Endothelial cell of umbilical vein (primary cell): ENCODE data around the gene SARS1. TPM values are rescaled to one million over a fixed set of nuclear protein-coding genes. Genes with fewer than 3 reads are reported as not detected.

ENCODE experiments used
- BruUV-seq: library from RNA; stranded (reverse); fragments of 400-500 nt; replicated peaks from 2 replicates; lab custom pipeline; 2021; lab: Mats Ljungman, UMichigan
- CTCF ChIA-PET: fragments of 300-600, 350-600 bp; sonication (Branson Sonifier 250); formaldehyde crosslinking; loops from one replicate; lab custom pipeline; 2021; ENCODE audit warnings: antibody characterized with exemption, inconsistent platforms; lab: Charles Lee
- POLR2A ChIA-PET: fragments of 300-600, 350-600 bp; sonication (Branson Sonifier 250); formaldehyde crosslinking; loops from one replicate; lab custom pipeline; 2021; ENCODE audit warnings: antibody characterized with exemption, inconsistent platforms; lab: Charles Lee
- DNase-seq: peaks from one replicate; pipeline ENCODE4 v3.0.0-alpha.2; 2011; ENCODE audit warnings: low read depth, low spot score
- FAIRE-seq: peaks from 2 replicates; lab custom pipeline; 2011; peaks lifted over from hg19 to GRCh38; lab: Jason Lieb, UNC
- H2AFZ ChIP-seq: 2 replicates; pipeline ENCODE4 v1.6.0; 2012; ENCODE audit warnings: low read depth, low read length, control low read depth, inconsistent platforms
- H3K27ac ChIP-seq: 2 replicates; pipeline ENCODE4 v1.5.1; 2011; ENCODE audit warnings: low read depth, mild to moderate bottlenecking, control low read depth, low read length, moderate library complexity; ENCODE audit not compliant: insufficient read depth
- H3K27me3 ChIP-seq, 2 experiments: 2 replicates each; pipeline versions ENCODE4 v1.6.0 to v1.6.1; 2011; ENCODE audit warnings: low read length in 2 of 2, mixed read lengths in 1 of 2; ENCODE audit not compliant: control insufficient read depth in 2 of 2, insufficient read depth in 2 of 2
- H3K36me3 ChIP-seq, 2 experiments: 2 replicates in 1 of 2; 3 replicates in 1 of 2; pipeline ENCODE4 v1.5.1; 2011; ENCODE audit warnings: low read length in 2 of 2, mild to moderate bottlenecking in 1 of 2, moderate library complexity in 1 of 2; ENCODE audit not compliant: control insufficient read depth in 2 of 2, insufficient read depth in 2 of 2; ENCODE audit errors: extremely low read depth in 1 of 2
- H3K4me1 ChIP-seq: 3 replicates; pipeline ENCODE4 v1.5.1; 2011; ENCODE audit warnings: mild to moderate bottlenecking, low read length; ENCODE audit not compliant: control insufficient read depth, insufficient read depth; ENCODE audit errors: extremely low read depth
- H3K4me2 ChIP-seq: 2 replicates; pipeline ENCODE4 v1.6.1; 2011; ENCODE audit warnings: low read length, control low read depth, mixed read lengths; ENCODE audit not compliant: insufficient read depth
- H3K4me3 ChIP-seq, 3 experiments: fragments of 200-600 bp in 1 of 3; sonication (generic), shearing (Covaris generic) in 1 of 3; replicated peaks in 1 of 3; 2 replicates each; pipeline ENCODE4 v1.5.1; 2011 to 2016; ENCODE audit warnings: control low read depth in 3 of 3, low read length in 3 of 3, mild to moderate bottlenecking in 2 of 3, inconsistent platforms in 1 of 3, low read depth in 1 of 3, moderate library complexity in 1 of 3; ENCODE audit not compliant: insufficient read depth in 1 of 3
- H3K79me2 ChIP-seq: 2 replicates; pipeline ENCODE4 v1.6.0; 2012; ENCODE audit warnings: low read length, inconsistent platforms; ENCODE audit not compliant: control insufficient read depth, insufficient read depth
- H3K9ac ChIP-seq: replicated peaks from 2 replicates; pipeline ENCODE3; 2011; ENCODE audit warnings: low read length, control low read depth; ENCODE audit not compliant: insufficient read depth; ENCODE audit errors: extremely low read depth
- H3K9me1 ChIP-seq: replicated peaks from 3 replicates; pipeline ENCODE4 v1.6.0; 2011; ENCODE audit warnings: mild to moderate bottlenecking, low read length; ENCODE audit not compliant: control insufficient read depth, insufficient read depth; ENCODE audit errors: extremely low read depth
- H3K9me3 ChIP-seq: replicated peaks from 2 replicates; pipeline ENCODE4 v1.5.1; 2012; ENCODE audit warnings: low read length, inconsistent platforms; ENCODE audit not compliant: control insufficient read depth, insufficient read depth
- H4K20me1 ChIP-seq: replicated peaks from 2 replicates; pipeline ENCODE3; 2011; ENCODE audit warnings: mild to moderate bottlenecking, low read length; ENCODE audit not compliant: control insufficient read depth, insufficient read depth; ENCODE audit errors: extremely low read depth
- CTCF ChIP-seq, 2 donors: IDR thresholded peaks; 1 replicate in 1 of 2; 2 replicates in 1 of 2; pipeline ENCODE4 v1.5.1; 2011; ENCODE audit warnings: low read length in 2 of 2, mild to moderate bottlenecking in 2 of 2, moderate library complexity in 2 of 2, control low read depth in 1 of 2, inconsistent platforms in 1 of 2, low read depth in 1 of 2; ENCODE audit not compliant: insufficient read depth in 1 of 2; ENCODE audit errors: extremely low read depth in 1 of 2
- EZH2 ChIP-seq: IDR thresholded peaks from 2 replicates; pipeline ENCODE4 v1.6.1; 2012; ENCODE audit warnings: borderline replicate concordance, low read depth, mild to moderate bottlenecking, moderate library complexity, low read length, inconsistent platforms; ENCODE audit not compliant: severe bottlenecking
- FOS ChIP-seq: IDR thresholded peaks from 2 replicates; pipeline ENCODE4 v1.6.1; 2011; ENCODE audit warnings: mild to moderate bottlenecking, low read length, moderate library complexity, borderline replicate concordance; ENCODE audit not compliant: insufficient read depth
- GATA2 ChIP-seq: IDR thresholded peaks from 2 replicates; pipeline ENCODE4 v1.7.0; 2011; ENCODE audit warnings: low read depth, mild to moderate bottlenecking, moderate library complexity, mixed read lengths, low read length; ENCODE audit not compliant: insufficient read length, insufficient read depth
- JUN ChIP-seq: IDR thresholded peaks from 2 replicates; pipeline ENCODE4 v1.6.1; 2011; ENCODE audit warnings: borderline replicate concordance, low read depth; ENCODE audit not compliant: insufficient read length, insufficient read depth
- MAX ChIP-seq: IDR thresholded peaks from 2 replicates; pipeline ENCODE4 v1.6.1; 2011; ENCODE audit not compliant: insufficient read depth, insufficient read length
- MYC ChIP-seq: IDR thresholded peaks from one replicate; pipeline ENCODE4 v1.6.1; 2011; ENCODE audit warnings: mild to moderate bottlenecking, low read depth, low read length
- POLR2A ChIP-seq: IDR thresholded peaks from 2 replicates; pipeline ENCODE4 v1.6.1; 2012; ENCODE audit warnings: low read depth, mild to moderate bottlenecking, control low read depth, low read length
- POLR2AphosphoS5 ChIP-seq: IDR thresholded peaks from 2 replicates; pipeline ENCODE4 v1.6.1; 2012; ENCODE audit warnings: low read depth, mild to moderate bottlenecking, control low read depth, low read length, moderate library complexity; ENCODE audit not compliant: insufficient read depth
- dilution Hi-C: fragments of 300-500 bp; cut with MboI; formaldehyde crosslinking; loops from one replicate; pipeline ENCODE4 v1.15.0; 2019; ENCODE audit warnings: low sequenced_read_pairs; ENCODE audit not compliant: extremely low pct_ligation_motif_present
- intact Hi-C: fragments of 100-400 bp; cut with micrococcal nuclease; formaldehyde crosslinking; loops from one replicate; pipeline ENCODE4 v1.10.0; 2022
- polyA plus RNA-seq, 4 experiments: library from polyadenylated mRNA; depleted of rRNA in 3 of 4; stranded (reverse) in 3 of 4; unstranded in 1 of 4; fragments of >200 nt; gene quantifications; 2 replicates each; pipeline versions ENCODE4 v1.2.1 to v1.2.3, GENCODE V29; 2011 to 2012; ENCODE audit warnings: missing spikeins in 1 of 4
- total RNA-seq: library from RNA; stranded (reverse); gene quantifications from 2 replicates; pipeline ENCODE4 v1.2.3, GENCODE V29; 2021

Gene SARS1
- total and polyA plus RNA-seq, 2 donors (not counting 3 experiments of a cell fraction or from before 2014, with no cell fraction given) = 110 to 178 TPM

GRCh38 chr1:109269212-109269980, 55.7 kb downstream of the SARS1 start:
- FAIRE-seq (no peak), DNase-seq (no peak)
- no peaks in the 10 kb centered on the region for H3K36me3 ChIP-seq
- H3K4me1 ChIP-seq = no peaks in the 10 kb centered on the region
- H3K9me3 ChIP-seq = no peaks in the 10 kb centered on the region
- no peak overlapping the region for H3K4me2 ChIP-seq
- no peaks in the 10 kb centered on the region for H3K9me1 ChIP-seq
- TF ChIP-seq GATA2 = no peak
- TF ChIP-seq JUN = no peak
- TF ChIP-seq POLR2AphosphoS5 = no peak
- no peak for TF ChIP-seq MYC
- no peak for TF ChIP-seq EZH2
- TF ChIP-seq FOS = no peak
- no peak for TF ChIP-seq MAX
- no peak for TF ChIP-seq POLR2A
- TF ChIP-seq CTCF (IDR thresholded peaks at IDR 0.05; ENCODE audit: extremely low read depth in 1 of 2, insufficient read depth in 1 of 2, low read depth in 1 of 2, low read length in 2 of 2) = no peak
- no peak overlapping the region for H3K27ac ChIP-seq
- H2AFZ ChIP-seq = no peak overlapping the region
- no peak overlapping the region for H3K9ac ChIP-seq
- dilution Hi-C loops (no loop called here), intact Hi-C loops (no loop called here)
- CTCF ChIA-PET = interaction anchor here (0.9 kb wide), 1 partner anchor 264 kb away, joined by 3 read pairs; no protein-coding TSS in a partner anchor
- no TSS peak for BruUV-seq
- no peaks in the 10 kb centered on the region for H4K20me1 ChIP-seq
- no peaks in the 10 kb centered on the region for H3K27me3 ChIP-seq
- H3K4me3 ChIP-seq = no peak overlapping the region
- POLR2A ChIA-PET = no interaction called here
- H3K79me2 ChIP-seq = no peaks in the 10 kb centered on the region
